Prostate gland (tissue), 2 donors: ENCODE data around the gene AFAP1L1.

Experiments used
- CTCF ChIP-seq, 4 experiments: fragments of 200-600 bp in 2 of 4; fragments of 450-650 bp in 2 of 4; sonication (generic) in 2 of 4; IDR thresholded peaks; 1 replicate in 3 of 4; 2 replicates in 1 of 4; pipeline ENCODE4 v1.5.1; 2016 to 2019; ENCODE audit warnings: antibody characterized with exemption in 4 of 4, mild to moderate bottlenecking in 2 of 4, moderate library complexity in 2 of 4
- POLR2A ChIP-seq: fragments of 450-650 bp; IDR thresholded peaks from one replicate; pipeline ENCODE4 v1.6.1; 2016; ENCODE audit warnings: antibody characterized with exemption, mild to moderate bottlenecking
- POLR2AphosphoS5 ChIP-seq: sonication (generic); formaldehyde crosslinking; IDR thresholded peaks from one replicate; pipeline ENCODE4 v1.6.1; 2017; ENCODE audit warnings: antibody characterized with exemption

- TF ChIP-seq POLR2A = peak; percentile 12
- no peak for TF ChIP-seq CTCF (IDR thresholded peaks at IDR 0.05)
- peak; percentile 35 for TF ChIP-seq POLR2AphosphoS5
Measured at GRCh38 chr5:149271716-149272563, at the start of gene AFAP1L1.
